GM10248 (cell line): ENCODE data around the gene GPR39.

ENCODE experiments used
- CTCF ChIA-PET: fragments of 300-600 bp; sonication (Branson Sonifier 250); formaldehyde crosslinking; extraction: SDS; loops from one replicate; lab custom pipeline; 2021; ENCODE audit warnings: antibody characterized with exemption; lab: Yijun Ruan, JAX
- POLR2A ChIA-PET: fragments of 350-650 bp; sonication (Branson Sonifier 250); formaldehyde crosslinking; extraction: SDS; loops from one replicate; lab custom pipeline; 2020; ENCODE audit warnings: antibody characterized with exemption; lab: Yijun Ruan, JAX
- DNase-seq: peaks from one replicate; pipeline ENCODE4 v3.0.0; 2012; ENCODE audit errors: extremely low spot score
- TF ChIP-seq, protein P1 (sequence below): IDR thresholded peaks from 2 replicates; pipeline ENCODE4 v1.5.1; 2012; ENCODE audit warnings: mild to moderate bottlenecking, low read depth; ENCODE audit errors: extremely low read depth, missing control alignments, control extremely low read depth

Gene GPR39

DNA sequence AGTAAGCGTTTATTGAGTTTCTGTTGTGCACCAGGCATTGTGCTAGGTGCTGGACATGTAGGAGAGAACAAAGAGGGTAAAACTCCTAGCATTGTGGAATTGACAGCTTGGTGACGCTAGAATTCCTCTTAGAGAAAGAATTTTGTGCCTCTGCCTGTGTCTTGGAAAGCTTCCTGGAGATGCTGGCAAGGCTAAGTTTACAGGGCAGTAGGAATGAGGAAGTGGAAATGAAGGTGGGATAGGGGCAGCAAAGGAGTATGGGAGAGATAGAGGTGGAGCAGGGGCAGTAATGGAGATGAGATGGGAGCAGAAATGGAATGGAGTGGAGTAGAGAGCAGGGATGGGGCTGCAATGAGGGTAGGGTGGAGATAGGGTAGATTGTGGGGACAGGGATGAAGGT is 29.8 kb downstream of the GPR39 start:
- ChIA-PET CTCF (no interaction called here), POLR2A (interaction anchor here (0.6 kb wide), 1 partner anchor 8 kb away, joined by 5 read pairs; no protein-coding TSS in a partner anchor)
- DNase-seq = no peak
- TF ChIP-seq, protein P1, sequence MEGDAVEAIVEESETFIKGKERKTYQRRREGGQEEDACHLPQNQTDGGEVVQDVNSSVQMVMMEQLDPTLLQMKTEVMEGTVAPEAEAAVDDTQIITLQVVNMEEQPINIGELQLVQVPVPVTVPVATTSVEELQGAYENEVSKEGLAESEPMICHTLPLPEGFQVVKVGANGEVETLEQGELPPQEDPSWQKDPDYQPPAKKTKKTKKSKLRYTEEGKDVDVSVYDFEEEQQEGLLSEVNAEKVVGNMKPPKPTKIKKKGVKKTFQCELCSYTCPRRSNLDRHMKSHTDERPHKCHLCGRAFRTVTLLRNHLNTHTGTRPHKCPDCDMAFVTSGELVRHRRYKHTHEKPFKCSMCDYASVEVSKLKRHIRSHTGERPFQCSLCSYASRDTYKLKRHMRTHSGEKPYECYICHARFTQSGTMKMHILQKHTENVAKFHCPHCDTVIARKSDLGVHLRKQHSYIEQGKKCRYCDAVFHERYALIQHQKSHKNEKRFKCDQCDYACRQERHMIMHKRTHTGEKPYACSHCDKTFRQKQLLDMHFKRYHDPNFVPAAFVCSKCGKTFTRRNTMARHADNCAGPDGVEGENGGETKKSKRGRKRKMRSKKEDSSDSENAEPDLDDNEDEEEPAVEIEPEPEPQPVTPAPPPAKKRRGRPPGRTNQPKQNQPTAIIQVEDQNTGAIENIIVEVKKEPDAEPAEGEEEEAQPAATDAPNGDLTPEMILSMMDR = no peak

DNA sequence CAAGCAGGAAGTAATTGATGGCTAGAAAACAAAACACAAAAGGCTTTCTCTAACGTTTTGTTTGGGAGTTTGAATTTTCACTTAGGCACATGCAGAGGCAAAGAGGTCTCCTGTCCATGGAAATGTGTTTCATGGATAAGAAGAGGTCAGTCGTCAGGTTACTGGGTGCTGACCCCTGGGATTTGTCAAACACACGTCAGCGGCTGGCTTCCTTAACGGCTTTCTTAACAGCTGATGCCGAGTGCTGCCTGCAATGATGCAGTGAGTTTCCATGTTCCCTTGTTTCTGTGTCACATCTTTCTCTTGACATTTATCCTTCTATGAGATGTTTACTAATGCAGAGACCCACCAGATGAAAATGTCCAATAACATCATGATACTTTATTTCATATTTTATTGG is 31.7 kb downstream of the GPR39 start:
- ChIA-PET CTCF (interaction anchor here (1.3 kb wide), 1 partner anchor 19 kb away, joined by 3 read pairs; no protein-coding TSS in a partner anchor), POLR2A (no interaction called here)
- no peak for DNase-seq
- TF ChIP-seq, protein P1 = no peak

DNA sequence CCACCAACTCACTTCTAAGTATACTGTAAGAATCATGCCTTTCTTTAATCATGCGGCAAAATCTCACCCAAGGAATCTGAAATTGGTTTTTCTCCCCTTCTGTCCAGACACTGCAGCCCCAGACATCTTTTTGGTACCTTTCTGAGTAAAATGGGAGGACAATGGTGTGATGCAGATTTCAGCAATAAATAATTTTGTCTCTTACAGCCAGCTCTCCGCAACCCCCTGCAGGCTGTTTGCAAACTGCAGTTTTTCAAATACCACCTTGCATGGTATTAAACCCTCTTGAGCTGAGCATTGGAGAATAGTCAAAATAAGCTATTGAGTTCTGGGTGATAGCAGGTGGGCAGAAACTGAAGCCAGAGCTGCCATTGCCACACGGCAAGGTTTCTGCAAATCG is 32.2 kb downstream of the GPR39 start:
- CTCF ChIA-PET = interaction anchor here (1.1 to 1.3 kb wide), 2 partner anchors 9 to 19 kb away, joined by 3 read pairs; no protein-coding TSS in a partner anchor
- POLR2A ChIA-PET = no interaction called here
- DNase-seq = no peak
- TF ChIP-seq, protein P1 = no peak

GRCh38 chr2:132449868-132450267 is 33.3 kb downstream of the GPR39 start:
- TF ChIP-seq, protein P1 = no peak
- CTCF ChIA-PET = interaction anchor here (1.1 kb wide), 1 partner anchor 8 kb away, joined by 3 read pairs; no protein-coding TSS in a partner anchor
- no peak for DNase-seq
- POLR2A ChIA-PET = no interaction called here

DNA sequence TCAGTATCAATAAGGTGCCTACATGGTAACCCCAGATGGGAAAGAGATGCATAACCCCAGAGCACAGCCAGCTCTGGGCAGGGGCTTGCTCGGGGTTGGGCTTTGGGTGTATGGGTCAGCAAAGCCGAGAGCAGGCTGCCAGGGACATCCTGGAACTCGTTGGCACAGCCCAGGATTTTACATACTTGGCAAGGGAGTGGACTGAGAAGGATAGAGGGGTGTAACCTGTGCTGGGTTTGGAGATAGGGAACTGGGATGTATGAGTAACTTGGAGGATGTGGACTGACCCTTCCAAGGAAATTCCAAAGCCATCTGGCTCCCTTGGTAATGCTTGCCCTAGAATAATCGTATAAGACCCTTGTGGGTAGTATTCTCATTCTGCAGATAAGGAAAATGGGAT is 44.2 kb downstream of the GPR39 start:
- POLR2A ChIA-PET = no interaction called here
- CTCF ChIA-PET = no interaction called here
- TF ChIP-seq, protein P1 = no peak
- DNase-seq = no peak

- ChIA-PET CTCF (no interaction called here), POLR2A (no interaction called here)
- TF ChIP-seq, protein P1 = no peak
- no peak for DNase-seq
Observed at GRCh38 chr2:132462236-132462635, 45.6 kb downstream of the GPR39 start.
